DMS 273 (cell line): Measurements from ENCODE around the gene SIRPA.
A peak's percentile ranks its signal among the peaks of the same experiment; 100 is the strongest.

Experiments
- DNase-seq: peaks from one replicate; lab custom pipeline; 2025; ENCODE audit not compliant: unreplicated experiment; lab: John Stamatoyannopoulos, UW

Gene SIRPA

DNA sequence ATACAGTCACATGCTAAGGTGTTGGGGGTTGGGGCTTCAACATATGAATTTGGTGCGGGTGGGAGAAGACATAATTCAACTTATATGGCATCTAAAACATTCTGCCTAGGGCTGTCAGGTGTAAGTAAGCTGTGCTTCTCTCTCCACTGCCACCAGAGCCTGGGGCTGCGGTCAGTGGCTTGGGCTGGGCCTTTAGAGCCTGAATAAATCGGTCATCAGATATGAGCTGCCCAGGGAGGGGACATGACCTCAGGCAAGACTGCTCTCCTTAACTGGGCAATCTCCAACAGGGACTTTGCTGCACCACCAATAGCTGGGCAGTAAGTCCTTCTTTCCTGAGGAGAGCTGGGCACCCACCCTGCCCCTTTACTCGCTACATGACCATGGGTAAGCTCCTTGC is 24.9 kb upstream of the SIRPA start:
- DNase-seq = no peak

GRCh38 chr20:1870792-1871550 is 24.2 kb upstream of the SIRPA start:
- no peak for DNase-seq

GRCh38 chr20:1871807-1872458 is 23.3 kb upstream of the SIRPA start:
- no peak for DNase-seq

DNA sequence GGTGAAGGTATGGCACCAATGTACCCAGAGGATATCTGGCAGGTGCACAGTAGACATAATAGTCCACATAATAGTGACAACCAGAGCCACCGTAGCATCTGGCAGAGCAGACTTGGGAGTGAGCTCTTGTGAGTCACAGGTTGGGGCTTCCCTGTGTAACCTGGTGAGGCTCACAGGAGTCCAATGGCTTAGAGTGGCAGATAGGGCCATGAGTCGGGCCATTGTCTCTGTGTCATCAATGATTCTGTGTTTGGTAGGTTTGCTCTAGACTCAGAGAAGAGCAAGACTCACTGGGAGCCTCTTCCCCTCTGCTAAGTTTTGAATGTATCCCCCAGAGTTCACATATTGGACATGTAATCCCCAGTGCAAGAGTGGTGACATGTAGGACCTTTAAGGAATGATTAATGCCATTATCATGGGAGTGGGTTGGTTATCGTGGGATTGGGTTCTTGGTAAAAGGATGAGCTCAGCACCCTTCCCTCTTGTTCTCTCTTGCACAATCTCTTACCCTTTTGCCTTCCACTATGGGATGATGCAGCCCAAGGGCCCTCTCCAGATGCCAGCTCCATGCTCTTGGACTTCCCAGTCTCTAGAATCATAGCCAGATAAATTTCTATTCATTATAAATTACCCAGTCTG is 22.6 kb upstream of the SIRPA start:
- DNase-seq = no peak

DNA sequence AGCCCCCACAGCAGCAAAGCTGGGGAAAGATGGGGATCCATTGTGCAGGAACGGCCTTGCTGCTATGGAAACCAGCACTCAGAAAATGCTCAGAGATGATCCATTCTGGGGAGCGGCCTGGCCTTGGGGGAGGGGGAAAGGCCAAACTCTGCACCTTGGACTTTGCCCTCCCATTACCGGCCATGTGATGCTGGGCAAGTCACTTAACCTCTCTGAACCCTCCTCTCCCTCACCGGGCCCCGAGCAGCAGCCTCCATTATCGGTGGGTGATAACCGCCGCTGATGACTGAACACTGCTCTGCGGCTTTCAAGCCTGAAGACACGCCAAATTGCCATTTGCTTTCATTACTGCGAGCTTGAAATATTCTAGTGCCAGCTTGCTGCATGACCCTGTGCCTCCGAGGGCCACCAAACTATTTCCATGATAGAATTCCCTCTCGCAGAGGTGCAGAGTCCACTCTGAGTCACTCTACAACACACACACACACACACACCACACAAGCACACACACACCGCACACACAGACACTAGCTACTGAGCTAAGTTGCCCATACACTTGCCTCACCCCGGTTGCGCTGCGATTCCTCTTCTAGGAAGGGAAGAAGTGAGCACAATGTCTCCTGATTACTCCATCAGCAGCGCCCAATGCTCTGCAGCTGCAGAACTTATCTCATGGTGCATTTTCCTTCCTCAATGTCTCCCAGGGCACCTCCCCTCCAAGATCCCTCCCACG is 20.6 kb upstream of the SIRPA start:
- no peak for DNase-seq

GRCh38 chr20:1875183-1875554 is 20.0 kb upstream of the SIRPA start:
- no peak for DNase-seq

GRCh38 chr20:1875762-1876161 is 19.4 kb upstream of the SIRPA start:
- DNase-seq = peak; percentile 14

GRCh38 chr20:1876217-1876921 is 18.8 kb upstream of the SIRPA start:
- DNase-seq = no peak

GRCh38 chr20:1876975-1877608 is 18.1 kb upstream of the SIRPA start:
- DNase-seq = peak; percentile 75

GRCh38 chr20:1877609-1878200 is 17.5 kb upstream of the SIRPA start:
- DNase-seq = no peak

- no peak for DNase-seq
Measured at GRCh38 chr20:1879369-1879768, 15.8 kb upstream of the SIRPA start.

DNA sequence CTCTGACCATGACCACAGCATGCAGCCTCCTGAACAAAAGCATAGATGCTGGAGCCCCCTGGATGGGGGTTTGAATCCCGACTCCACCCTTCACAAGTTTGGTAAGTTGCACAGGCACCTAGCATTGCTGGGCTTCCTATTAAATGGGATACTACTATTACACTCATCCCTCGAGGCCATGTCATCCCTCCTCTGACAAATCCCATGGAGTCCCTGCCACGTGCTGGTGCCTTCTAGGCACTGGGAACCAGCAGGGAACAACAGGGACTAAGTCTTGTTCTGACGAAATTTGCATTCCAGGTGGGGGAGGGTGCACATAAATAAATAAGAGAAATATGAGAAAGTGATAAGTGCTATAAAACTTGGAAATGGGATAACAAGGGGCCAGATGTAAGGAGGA is 15.3 kb upstream of the SIRPA start:
- no peak for DNase-seq

GRCh38 chr20:1880529-1881239 is 14.5 kb upstream of the SIRPA start:
- no peak for DNase-seq

GRCh38 chr20:1881240-1881835 is 13.9 kb upstream of the SIRPA start:
- DNase-seq = peak; percentile 60

DNA sequence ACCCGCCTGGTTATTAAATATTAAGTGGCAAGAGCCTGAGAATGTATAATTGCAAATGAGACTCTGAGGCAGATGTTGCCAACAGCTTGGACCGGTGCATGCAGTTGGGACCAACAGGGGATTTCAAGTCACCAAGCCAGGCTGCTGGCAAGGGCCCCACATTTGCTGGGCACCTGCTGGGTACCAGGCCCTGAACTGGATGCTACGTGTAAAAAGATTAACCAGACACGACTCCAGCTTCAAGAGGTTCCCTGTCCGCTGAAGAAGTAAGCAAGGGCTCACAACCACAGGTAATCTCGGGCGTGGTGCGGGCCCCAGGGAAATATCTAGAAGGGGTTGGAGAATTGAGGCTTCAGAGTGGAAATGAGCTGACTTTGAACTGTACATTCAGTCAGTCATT is 13.2 kb upstream of the SIRPA start:
- DNase-seq = peak; percentile 77

DNA sequence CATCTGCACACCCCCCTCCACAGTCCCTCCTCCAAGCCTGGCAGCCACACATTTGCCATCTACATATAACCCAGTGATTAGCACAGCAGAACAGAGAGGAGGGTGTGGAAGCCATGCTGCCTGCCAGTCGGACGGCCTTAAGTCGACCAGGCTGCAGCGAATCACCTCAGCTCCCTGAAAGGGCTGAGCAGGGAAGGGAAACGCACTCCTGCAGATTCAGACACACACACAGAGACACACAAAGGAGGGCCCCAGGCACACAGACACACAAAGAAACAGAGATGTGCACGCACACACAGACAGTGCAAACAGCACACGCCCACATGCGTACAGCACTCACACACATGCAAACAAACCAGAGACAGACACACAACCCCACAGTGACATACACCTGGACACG is 11.2 kb upstream of the SIRPA start:
- DNase-seq = no peak

DNA sequence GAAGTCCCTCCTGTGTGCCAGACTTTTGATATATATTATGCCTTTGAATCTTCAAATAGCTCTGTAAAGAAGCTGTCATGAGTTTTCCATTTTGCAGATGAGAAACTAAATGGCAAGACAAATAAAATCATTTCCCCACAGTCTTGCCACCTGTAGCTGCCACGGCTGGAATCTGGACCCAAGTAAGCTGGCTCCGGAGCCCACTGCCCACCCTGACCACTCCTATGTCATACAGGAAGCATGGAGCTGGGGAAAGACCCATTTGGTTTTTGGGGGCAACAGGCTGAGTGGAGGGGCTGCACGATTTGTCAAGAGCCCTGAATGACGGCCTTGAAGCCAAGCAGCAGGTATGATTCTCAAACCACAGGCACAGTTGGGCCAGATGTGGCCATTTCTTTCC is 10.0 kb upstream of the SIRPA start:
- DNase-seq = no peak

- DNase-seq = no peak
Measured at GRCh38 chr20:1885940-1886693, 9.1 kb upstream of the SIRPA start.
